Calu3 (cell line): ENCODE data around the gene KANSL1. TPM values are rescaled to one million over a fixed set of nuclear protein-coding genes. Genes with fewer than 3 reads are reported as not detected.

Source experiments
- BruUV-seq: library from RNA; stranded (reverse); fragments of 400-500 nt; replicated peaks from 2 replicates; lab custom pipeline; 2021; lab: Mats Ljungman, UMichigan
- CTCF ChIA-PET: fragments of 300-600 bp; sonication (Branson Sonifier 250); formaldehyde crosslinking; loops from one replicate; lab custom pipeline; 2022; ENCODE audit warnings: antibody characterized with exemption; lab: Charles Lee
- DNase-seq: peaks from one replicate; pipeline ENCODE4 v3.0.0; 2022
- H3K27ac Mint-ChIP-seq: one replicate; pipeline ENCODE4 v1.8.0; 2022; ENCODE audit warnings: mixed read lengths; ENCODE audit not compliant: unreplicated experiment
- H3K27me3 Mint-ChIP-seq: one replicate; pipeline ENCODE4 v1.8.0; 2022; ENCODE audit warnings: mixed read lengths; ENCODE audit not compliant: unreplicated experiment
- H3K36me3 Mint-ChIP-seq: one replicate; pipeline ENCODE4 v1.8.0; 2022; ENCODE audit warnings: mild to moderate bottlenecking, moderate library complexity, mixed read lengths; ENCODE audit not compliant: insufficient read depth, unreplicated experiment
- H3K4me1 Mint-ChIP-seq: one replicate; pipeline ENCODE4 v1.8.0; 2022; ENCODE audit warnings: mild to moderate bottlenecking, low read depth, mixed read lengths; ENCODE audit not compliant: unreplicated experiment
- H3K4me3 Mint-ChIP-seq: one replicate; pipeline ENCODE4 v1.8.0; 2022; ENCODE audit warnings: mild to moderate bottlenecking, low read depth, moderate library complexity, mixed read lengths; ENCODE audit not compliant: unreplicated experiment
- H3K9me3 Mint-ChIP-seq: one replicate; pipeline ENCODE4 v1.8.0; 2022; ENCODE audit warnings: low read depth, mixed read lengths; ENCODE audit not compliant: unreplicated experiment
- CTCF ChIP-seq: fragments of 200-600 bp; IDR thresholded peaks from one replicate; pipeline ENCODE4 v1.8.0; 2022; ENCODE audit warnings: antibody characterized with exemption; ENCODE audit not compliant: unreplicated experiment
- intact Hi-C: fragments of 100-400 bp; cut with micrococcal nuclease; formaldehyde crosslinking; loops from one replicate; pipeline ENCODE4 v1.10.0; 2022; ENCODE audit not compliant: unreplicated experiment
- total RNA-seq: library from RNA; stranded (reverse); gene quantifications from 2 replicates; pipeline ENCODE4 v1.2.3, GENCODE V29; 2022

The KANSL1 gene
- total RNA-seq, 1 experiment from 2014 or later: 190 TPM

- intact Hi-C loops: loop anchor here (1.0 to 10.0 kb wide), 4 partner anchors 41 to 283 kb away; partner anchors contain the start of gene KANSL1
- no TSS peak for BruUV-seq
Measured at GRCh38 chr17:46001390-46002310, 191.6 kb downstream of the KANSL1 start.

GRCh38 chr17:46000757-46001156 lies 192.5 kb downstream of the KANSL1 start:
- no TSS peak for BruUV-seq
- peaks cover 19% of the 10 kb centered on the region for H3K4me1 Mint-ChIP-seq
- no peak for DNase-seq
- intact Hi-C loops: loop anchor here (5.0 to 10.0 kb wide), 3 partner anchors 42 to 284 kb away; partner anchors contain the start of gene KANSL1
- no peaks in the 10 kb centered on the region for H3K36me3 Mint-ChIP-seq
- CTCF ChIA-PET: interaction anchor here (1.1 kb wide), 2 partner anchors 44 to 175 kb away, joined by 3 to 5 read pairs; no protein-coding TSS in a partner anchor
- no peak overlapping the region for H3K4me3 Mint-ChIP-seq
- no peak overlapping the region for H3K27ac Mint-ChIP-seq
- H3K27me3 Mint-ChIP-seq: peaks cover 26% of the 10 kb centered on the region
- H3K9me3 Mint-ChIP-seq: peaks cover under 1% of the 10 kb centered on the region
- TF ChIP-seq CTCF: no peak

More at GRCh38 chr17:46001390-46002310, 191.6 kb downstream of the KANSL1 start:
- H3K4me1 Mint-ChIP-seq: peaks cover 19% of the 10 kb centered on the region
- no peaks in the 10 kb centered on the region for H3K36me3 Mint-ChIP-seq
- no peak for TF ChIP-seq CTCF
- H3K9me3 Mint-ChIP-seq: peaks cover 5% of the 10 kb centered on the region
- CTCF ChIA-PET: interaction anchor here (1.0 to 1.8 kb wide), 6 partner anchors 19 to 211 kb away, joined by 3 to 8 read pairs (median 4); no protein-coding TSS in a partner anchor
- peaks cover 21% of the 10 kb centered on the region for H3K27me3 Mint-ChIP-seq
- DNase-seq: no peak
- no peak overlapping the region for H3K27ac Mint-ChIP-seq
- no peak overlapping the region for H3K4me3 Mint-ChIP-seq

GRCh38 chr17:46000292-46000691 lies 192.9 kb downstream of the KANSL1 start:
- Mint-ChIP-seq H3K36me3 (no peaks in the 10 kb centered on the region), H3K4me3 (no peak overlapping the region), H3K27me3 (peaks cover 31% of the 10 kb centered on the region), H3K27ac (no peak overlapping the region), H3K9me3 (no peaks in the 10 kb centered on the region), H3K4me1 (peaks cover 19% of the 10 kb centered on the region)
- CTCF ChIA-PET: interaction anchor here (1.1 kb wide), 2 partner anchors 44 to 176 kb away, joined by 3 to 5 read pairs; no protein-coding TSS in a partner anchor
- intact Hi-C loops: loop anchor here (5.0 to 10.0 kb wide), 3 partner anchors 42 to 285 kb away; partner anchors contain the start of gene KANSL1
- BruUV-seq: no TSS peak
- no peak for TF ChIP-seq CTCF
- no peak for DNase-seq

GRCh38 chr17:45999900-46000290 lies 193.3 kb downstream of the KANSL1 start:
- CTCF ChIA-PET: no interaction called here
- no TSS peak for BruUV-seq
- Mint-ChIP-seq H3K4me1 (peaks cover 19% of the 10 kb centered on the region), H3K27me3 (peaks cover 35% of the 10 kb centered on the region), H3K27ac (no peak overlapping the region), H3K4me3 (no peak overlapping the region), H3K9me3 (no peaks in the 10 kb centered on the region), H3K36me3 (no peaks in the 10 kb centered on the region)
- intact Hi-C loops: loop anchor here (5.0 to 10.0 kb wide), 3 partner anchors 42 to 285 kb away; partner anchors contain the start of gene KANSL1
- TF ChIP-seq CTCF: no peak
- DNase-seq: no peak
